ENCODE data around the gene NPLOC4.
A peak's percentile ranks its signal among the peaks of the same experiment; 100 is the strongest.

NPLOC4 gene

GRCh38 chr17:81540676-81541027 lies 96.3 kb downstream of the NPLOC4 start:
- TF ChIP-seq TAF1 (IDR thresholded peaks at IDR 0.05; ENCODE audit: borderline replicate concordance, insufficient read depth, low read length) (no peak), POLR2AphosphoS5 (IDR thresholded peaks at IDR 0.05; ENCODE audit: low read depth, low read length) (no peak), REST (IDR thresholded peaks at IDR 0.05; ENCODE audit: insufficient read depth in 1 of 2, low read depth in 2 of 2, low read length in 2 of 2) (no peak), FOXP2 (optimal IDR thresholded peaks at IDR 0.05; ENCODE audit: borderline replicate concordance, extremely low read depth, extremely low read length, insufficient read depth) (no peak), SIN3A (IDR thresholded peaks at IDR 0.05; ENCODE audit: borderline replicate concordance, insufficient read depth, low read length) (no peak)

GRCh38 chr17:81539961-81540675 lies 96.8 kb downstream of the NPLOC4 start:
- TF ChIP-seq FOXP2 (optimal IDR thresholded peaks at IDR 0.05; ENCODE audit: borderline replicate concordance, extremely low read depth, extremely low read length, insufficient read depth) (no peak), REST (IDR thresholded peaks at IDR 0.05; ENCODE audit: insufficient read depth in 1 of 2, low read depth in 2 of 2, low read length in 2 of 2) (no peak), TAF1 (IDR thresholded peaks at IDR 0.05; ENCODE audit: borderline replicate concordance, insufficient read depth, low read length) (no peak), POLR2AphosphoS5 (IDR thresholded peaks at IDR 0.05; ENCODE audit: low read depth, low read length) (no peak), SIN3A (IDR thresholded peaks at IDR 0.05; ENCODE audit: borderline replicate concordance, insufficient read depth, low read length) (no peak)

GRCh38 chr17:81539571-81539900 lies 97.4 kb downstream of the NPLOC4 start:
- TF ChIP-seq SIN3A (IDR thresholded peaks at IDR 0.05; ENCODE audit: borderline replicate concordance, insufficient read depth, low read length) (no peak), POLR2AphosphoS5 (IDR thresholded peaks at IDR 0.05; ENCODE audit: low read depth, low read length) (no peak), FOXP2 (optimal IDR thresholded peaks at IDR 0.05; ENCODE audit: borderline replicate concordance, extremely low read depth, extremely low read length, insufficient read depth) (no peak), TAF1 (IDR thresholded peaks at IDR 0.05; ENCODE audit: borderline replicate concordance, insufficient read depth, low read length) (no peak)

GRCh38 chr17:81538651-81539570 lies 98.0 kb downstream of the NPLOC4 start:
- TF ChIP-seq TAF1 (IDR thresholded peaks at IDR 0.05; ENCODE audit: borderline replicate concordance, insufficient read depth, low read length) (no peak), REST (IDR thresholded peaks at IDR 0.05; ENCODE audit: insufficient read depth in 1 of 2, low read depth in 2 of 2, low read length in 2 of 2) (no peak), POLR2AphosphoS5 (IDR thresholded peaks at IDR 0.05; ENCODE audit: low read depth, low read length) (no peak), FOXP2 (optimal IDR thresholded peaks at IDR 0.05; ENCODE audit: borderline replicate concordance, extremely low read depth, extremely low read length, insufficient read depth) (no peak), SIN3A (IDR thresholded peaks at IDR 0.05; ENCODE audit: borderline replicate concordance, insufficient read depth, low read length) (no peak)

- TF ChIP-seq SIN3A (IDR thresholded peaks at IDR 0.05; ENCODE audit: borderline replicate concordance, insufficient read depth, low read length) = no peak
- TF ChIP-seq FOXP2 (optimal IDR thresholded peaks at IDR 0.05; ENCODE audit: borderline replicate concordance, extremely low read depth, extremely low read length, insufficient read depth) = no peak
- TF ChIP-seq TAF1 (IDR thresholded peaks at IDR 0.05; ENCODE audit: borderline replicate concordance, insufficient read depth, low read length) = no peak
- TF ChIP-seq POLR2AphosphoS5 (IDR thresholded peaks at IDR 0.05; ENCODE audit: low read depth, low read length) = peak; percentile 41; the same call in 1 of the 2 replicates
Observed at GRCh38 chr17:81537856-81538555, 98.9 kb downstream of the NPLOC4 start.
